Activated naive CD4-positive, alpha-beta T cell treated with anti-CD3 and anti-CD28 coated beads, Interleukin-2, amount 50 U/mL, for 24 hours (primary cell): ENCODE measurements around the gene PAQR6.

Experiments used
- H3K27ac Mint-ChIP-seq: one replicate; pipeline ENCODE4 v1.8.0; 2021; ENCODE audit warnings: mild to moderate bottlenecking, mixed read lengths
- H3K27me3 Mint-ChIP-seq: one replicate; pipeline ENCODE4 v1.8.0; 2021; ENCODE audit warnings: mixed read lengths
- H3K36me3 Mint-ChIP-seq: one replicate; pipeline ENCODE4 v1.8.0; 2021; ENCODE audit warnings: mixed read lengths
- H3K4me1 Mint-ChIP-seq: one replicate; pipeline ENCODE4 v1.8.0; 2021; ENCODE audit warnings: mixed read lengths
- H3K4me3 Mint-ChIP-seq: one replicate; pipeline ENCODE4 v1.8.0; 2021; ENCODE audit warnings: mild to moderate bottlenecking, mixed read lengths
- H3K9me3 Mint-ChIP-seq: one replicate; pipeline ENCODE4 v1.8.0; 2021; ENCODE audit warnings: mixed read lengths

PAQR6 gene

DNA sequence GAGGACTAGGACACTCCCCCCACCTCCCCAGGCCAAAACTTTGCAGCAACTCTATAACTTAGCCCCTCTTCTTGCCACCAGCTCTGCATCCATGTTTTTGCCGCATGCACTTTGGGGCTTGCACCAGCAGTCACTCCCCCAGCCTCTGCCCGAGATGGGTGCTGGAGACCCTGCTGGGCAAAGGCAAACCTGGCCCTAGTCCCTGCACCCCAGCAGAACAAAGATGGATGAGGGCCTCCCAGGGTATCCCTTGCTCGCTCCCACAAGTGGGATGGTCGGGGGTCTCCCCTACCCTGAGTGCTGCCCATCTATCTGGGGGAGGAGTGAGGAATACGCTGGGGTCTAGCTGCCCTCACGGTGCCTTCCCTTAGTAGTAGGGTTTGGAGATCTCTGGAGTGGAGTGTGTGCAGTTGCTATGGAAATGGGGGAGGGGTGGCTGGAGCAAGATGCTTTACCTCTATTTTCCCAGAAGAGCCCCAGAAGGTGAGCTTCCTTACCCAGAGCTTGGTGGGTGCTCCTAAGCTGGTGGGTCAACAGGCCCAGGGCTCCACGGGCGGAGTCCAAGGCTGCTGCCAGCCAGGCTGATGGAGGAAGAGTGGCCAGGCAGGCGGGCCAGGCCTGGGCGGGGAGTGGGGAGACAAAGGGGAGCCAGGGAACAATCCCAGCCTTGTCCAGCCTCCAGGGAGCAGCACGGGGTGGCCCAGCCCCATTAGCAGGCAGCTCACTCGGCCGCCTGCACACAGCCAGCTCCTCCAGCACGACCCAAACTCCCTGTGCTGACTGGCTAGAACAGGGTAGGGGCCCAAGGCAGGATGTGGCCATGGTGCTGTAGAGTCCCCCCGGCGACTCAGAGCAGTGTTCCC, at the start of gene PAQR6:
PAQR6 (minus strand) TSS at position 597 of the 863 bp plus-strand sequence. CDS start 1,325 bp downstream, outside the sequence.
- no peaks in the 10 kb centered on the region for H3K9me3 Mint-ChIP-seq
- H3K27ac Mint-ChIP-seq, result peak within 1 kb of the TSS; percentile 8
- H3K4me1 Mint-ChIP-seq, result peaks cover 16% of the 10 kb centered on the region
- H3K4me3 Mint-ChIP-seq, result no peak within 1 kb of the TSS
- H3K36me3 Mint-ChIP-seq, result no peaks in the 10 kb centered on the region
- no peaks in the 10 kb centered on the region for H3K27me3 Mint-ChIP-seq

DNA sequence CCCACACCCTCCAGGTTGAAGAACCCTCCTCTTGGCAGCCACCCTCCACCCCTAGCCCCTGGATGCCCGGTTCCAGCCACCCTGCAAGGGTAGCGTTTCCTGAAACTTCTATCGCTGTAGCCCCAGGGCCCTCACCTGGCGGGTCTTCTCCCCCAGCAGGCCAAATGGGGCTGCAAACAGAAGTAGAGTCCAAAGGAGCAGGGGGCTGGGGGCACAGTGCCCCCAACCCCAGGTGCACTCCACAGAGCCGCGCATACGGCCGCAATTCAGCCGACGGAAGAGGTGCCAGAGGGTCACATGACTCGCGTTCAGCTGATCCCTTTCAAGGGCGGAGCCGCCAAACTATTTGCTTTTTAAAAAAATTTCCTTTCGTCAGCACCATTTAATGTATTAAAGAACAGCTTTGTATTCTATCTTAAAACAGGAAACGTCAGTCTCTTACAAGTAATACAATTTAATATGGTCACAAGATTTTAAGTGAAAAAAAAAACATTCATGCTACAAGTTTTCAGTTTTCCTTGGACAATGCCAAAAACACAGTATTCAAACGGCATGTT, 47.6 kb upstream of the PAQR6 start, which contains the start of gene GLMP:
GLMP (minus strand) TSS at position 289 of the 557 bp plus-strand sequence; CDS start at position 255, 34 bp downstream.
- H3K36me3 Mint-ChIP-seq, result no peaks in the 10 kb centered on the region
- no peak within 1 kb of the TSS for H3K27ac Mint-ChIP-seq
- H3K27me3 Mint-ChIP-seq, result no peaks in the 10 kb centered on the region
- peak within 1 kb of the TSS; percentile 91 for H3K4me3 Mint-ChIP-seq
- no peaks in the 10 kb centered on the region for H3K9me3 Mint-ChIP-seq
- H3K4me1 Mint-ChIP-seq, result peaks cover 26% of the 10 kb centered on the region

DNA sequence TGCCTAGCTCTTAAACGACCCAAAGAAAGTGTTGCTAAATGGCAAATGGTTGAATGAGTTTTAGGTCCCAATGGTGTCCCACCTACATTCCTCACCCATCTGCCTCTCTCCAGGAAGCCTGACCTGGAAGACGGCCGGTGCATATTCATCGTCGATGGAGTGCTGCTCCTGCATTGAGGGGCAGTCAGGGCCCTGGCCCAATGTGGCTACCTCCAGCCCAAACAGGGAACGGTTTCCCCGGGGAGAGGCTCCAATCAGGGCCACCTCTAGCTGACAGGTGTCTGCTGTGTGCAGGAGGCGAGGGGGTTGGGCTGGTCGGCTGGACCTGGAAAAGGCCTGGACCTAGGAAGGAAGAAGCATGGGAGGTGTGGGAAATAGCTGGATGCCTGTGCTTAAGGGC, 46.0 kb upstream of the PAQR6 start:
- Mint-ChIP-seq H3K27ac (no peak overlapping the region), H3K4me3 (no peak overlapping the region), H3K4me1 (peaks cover 26% of the 10 kb centered on the region), H3K27me3 (no peaks in the 10 kb centered on the region), H3K9me3 (no peaks in the 10 kb centered on the region), H3K36me3 (no peaks in the 10 kb centered on the region)

- peaks cover 26% of the 10 kb centered on the region for H3K4me1 Mint-ChIP-seq
- H3K27ac Mint-ChIP-seq, result peak overlapping the region; percentile 72
- H3K9me3 Mint-ChIP-seq, result no peaks in the 10 kb centered on the region
- no peaks in the 10 kb centered on the region for H3K36me3 Mint-ChIP-seq
- no peak overlapping the region for H3K4me3 Mint-ChIP-seq
- no peaks in the 10 kb centered on the region for H3K27me3 Mint-ChIP-seq
Observed at GRCh38 chr1:156293098-156293434, 45.2 kb upstream of the PAQR6 start.

- no peak overlapping the region for H3K4me3 Mint-ChIP-seq
- H3K9me3 Mint-ChIP-seq, result no peaks in the 10 kb centered on the region
- H3K36me3 Mint-ChIP-seq, result no peaks in the 10 kb centered on the region
- H3K27me3 Mint-ChIP-seq, result no peaks in the 10 kb centered on the region
- H3K27ac Mint-ChIP-seq, result peak overlapping the region; percentile 70
- H3K4me1 Mint-ChIP-seq, result peaks cover 26% of the 10 kb centered on the region
Observed at GRCh38 chr1:156291226-156292061, 43.6 kb upstream of the PAQR6 start.

DNA sequence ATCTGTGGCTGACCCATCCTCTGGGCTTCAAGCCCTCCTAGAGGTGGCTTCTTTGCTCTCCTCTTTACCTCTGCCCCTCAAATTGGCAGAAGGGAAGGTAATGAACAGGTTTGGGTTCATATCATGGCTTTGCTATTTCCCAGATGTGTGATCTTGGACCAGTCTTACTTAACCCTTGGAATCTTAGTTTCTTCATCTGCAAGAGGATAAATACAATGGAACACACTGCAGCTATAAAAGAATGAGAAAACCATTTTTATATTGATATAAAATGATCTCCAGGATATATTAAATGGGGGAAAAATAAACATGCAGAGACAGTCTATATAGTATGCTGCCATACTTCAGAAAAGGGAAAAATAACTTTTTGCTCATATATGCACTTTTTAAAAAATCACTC, 42.0 kb upstream of the PAQR6 start:
- Mint-ChIP-seq H3K4me3 (no peak overlapping the region), H3K27ac (no peak overlapping the region), H3K9me3 (no peaks in the 10 kb centered on the region), H3K27me3 (no peaks in the 10 kb centered on the region), H3K36me3 (no peaks in the 10 kb centered on the region), H3K4me1 (peaks cover 16% of the 10 kb centered on the region)

- no peak overlapping the region for H3K4me3 Mint-ChIP-seq
- no peaks in the 10 kb centered on the region for H3K9me3 Mint-ChIP-seq
- peak overlapping the region; percentile 51 for H3K27ac Mint-ChIP-seq
- peaks cover 23% of the 10 kb centered on the region for H3K4me1 Mint-ChIP-seq
- no peaks in the 10 kb centered on the region for H3K27me3 Mint-ChIP-seq
- peaks cover 2% of the 10 kb centered on the region for H3K36me3 Mint-ChIP-seq
Observed at GRCh38 chr1:156286061-156286460, 38.2 kb upstream of the PAQR6 start.

- Mint-ChIP-seq H3K4me1 (peaks cover 29% of the 10 kb centered on the region), H3K36me3 (peaks cover 2% of the 10 kb centered on the region), H3K27me3 (no peaks in the 10 kb centered on the region), H3K4me3 (no peak overlapping the region), H3K27ac (no peak overlapping the region), H3K9me3 (no peaks in the 10 kb centered on the region)
Observed at GRCh38 chr1:156285437-156285836, 37.6 kb upstream of the PAQR6 start.

GRCh38 chr1:156284757-156285156, 36.9 kb upstream of the PAQR6 start:
- Mint-ChIP-seq H3K9me3 (no peaks in the 10 kb centered on the region), H3K4me3 (peak overlapping the region; percentile 44), H3K4me1 (peaks cover 36% of the 10 kb centered on the region), H3K27me3 (no peaks in the 10 kb centered on the region), H3K36me3 (peaks cover 2% of the 10 kb centered on the region), H3K27ac (no peak overlapping the region)

DNA sequence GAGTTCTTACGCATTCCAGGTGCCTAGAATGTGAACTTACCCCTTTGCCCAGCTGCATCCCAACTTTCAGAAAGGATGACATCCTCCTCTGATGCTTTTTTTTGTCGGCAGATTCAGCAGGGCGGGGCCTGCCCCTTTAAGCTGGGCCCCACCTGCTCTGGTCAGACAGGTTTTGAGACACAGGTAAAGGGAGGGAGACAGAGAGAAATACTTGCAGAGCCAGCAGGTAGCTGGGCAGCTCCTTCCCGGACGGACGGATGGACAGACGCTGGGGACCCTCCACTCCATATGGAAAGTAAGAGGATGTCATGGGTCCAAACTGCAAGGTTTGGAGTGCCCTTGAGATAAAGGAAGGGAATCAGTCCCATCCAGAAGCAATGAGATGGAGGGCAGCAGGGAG, 36.3 kb upstream of the PAQR6 start, which contains the start of gene TMEM79:
TMEM79 (plus strand) TSS at position 214 of the 400 bp plus-strand sequence. CDS start 902 bp downstream, outside the sequence.
- Mint-ChIP-seq H3K4me3 (peak within 1 kb of the TSS; percentile 97), H3K9me3 (no peaks in the 10 kb centered on the region), H3K27ac (peak within 1 kb of the TSS; percentile 93), H3K4me1 (peaks cover 37% of the 10 kb centered on the region), H3K36me3 (peaks cover 2% of the 10 kb centered on the region), H3K27me3 (no peaks in the 10 kb centered on the region)

DNA sequence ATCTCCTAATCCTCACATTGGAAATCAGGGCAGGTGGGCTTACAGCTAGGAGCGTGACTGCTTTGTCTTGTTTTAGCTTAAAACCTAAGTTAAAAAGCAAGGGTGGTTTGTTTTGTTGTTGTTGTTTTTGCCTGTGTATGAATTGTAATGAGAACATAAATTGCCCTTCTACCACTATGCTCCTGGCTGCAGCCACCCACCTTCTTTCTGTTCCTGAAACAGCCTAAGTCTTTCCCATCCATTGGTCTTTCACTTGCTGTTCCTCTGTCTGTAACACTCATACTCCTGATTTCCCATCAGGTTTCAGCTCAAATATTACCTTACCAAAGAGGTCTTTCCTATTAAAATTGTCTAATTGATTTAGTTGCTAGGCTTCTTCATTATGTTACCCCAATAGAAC, 35.7 kb upstream of the PAQR6 start:
- Mint-ChIP-seq H3K9me3 (no peaks in the 10 kb centered on the region), H3K4me3 (peak overlapping the region; percentile 97), H3K27ac (peak overlapping the region; percentile 93), H3K27me3 (no peaks in the 10 kb centered on the region), H3K36me3 (peaks cover 2% of the 10 kb centered on the region), H3K4me1 (peaks cover 37% of the 10 kb centered on the region)

DNA sequence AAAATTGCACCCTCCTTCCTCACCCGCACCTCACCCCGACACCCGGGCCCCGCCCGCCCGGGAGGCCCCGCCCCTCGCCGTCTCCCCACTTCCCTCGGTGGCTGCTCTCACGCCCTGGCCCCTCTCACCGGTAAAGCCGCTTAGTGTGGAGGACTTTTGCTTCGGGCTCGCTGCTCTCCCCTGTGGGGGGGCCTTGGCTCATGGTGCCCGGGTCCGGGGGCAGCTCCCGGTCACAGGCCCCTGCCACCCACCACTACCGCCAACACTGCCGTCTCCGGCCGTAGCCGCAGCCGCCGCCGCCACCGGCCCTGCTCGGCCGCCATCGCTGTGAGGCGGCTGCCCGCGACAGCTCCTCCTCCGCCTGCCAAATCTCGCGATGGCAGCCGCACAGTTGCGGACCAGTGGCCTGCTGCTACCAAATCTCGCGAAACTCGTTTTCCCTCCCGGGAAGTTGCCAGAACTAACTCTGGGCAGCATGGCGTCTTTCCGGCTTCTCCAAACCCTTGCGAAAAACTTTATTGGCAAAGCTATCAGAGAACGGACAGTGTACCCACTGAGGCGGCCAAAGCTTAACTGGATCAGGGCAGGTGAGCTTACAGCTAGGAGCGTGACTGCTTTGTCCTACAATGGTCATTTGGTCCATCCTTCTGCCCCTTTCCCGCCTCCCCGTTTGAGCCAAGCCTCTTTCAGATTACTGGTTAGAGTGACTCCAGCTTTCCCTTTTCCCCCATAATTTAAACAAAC, 34.8 kb upstream of the PAQR6 start, which contains the start of gene SMG5:
SMG5 (minus strand) TSS at position 347 of the 744 bp plus-strand sequence; CDS start at position 202, 145 bp downstream.
- H3K27me3 Mint-ChIP-seq, result no peaks in the 10 kb centered on the region
- peak within 1 kb of the TSS; percentile 97 for H3K4me3 Mint-ChIP-seq
- H3K27ac Mint-ChIP-seq, result peak within 1 kb of the TSS; percentile 93
- H3K36me3 Mint-ChIP-seq, result peaks cover 6% of the 10 kb centered on the region
- no peaks in the 10 kb centered on the region for H3K9me3 Mint-ChIP-seq
- H3K4me1 Mint-ChIP-seq, result peaks cover 37% of the 10 kb centered on the region

- H3K27me3 Mint-ChIP-seq, result no peaks in the 10 kb centered on the region
- H3K27ac Mint-ChIP-seq, result peak overlapping the region; percentile 90
- H3K4me1 Mint-ChIP-seq, result peaks cover 37% of the 10 kb centered on the region
- H3K36me3 Mint-ChIP-seq, result peaks cover 10% of the 10 kb centered on the region
- H3K4me3 Mint-ChIP-seq, result peak overlapping the region; percentile 97
- no peaks in the 10 kb centered on the region for H3K9me3 Mint-ChIP-seq
Observed at GRCh38 chr1:156281693-156282478, 34.0 kb upstream of the PAQR6 start.

DNA sequence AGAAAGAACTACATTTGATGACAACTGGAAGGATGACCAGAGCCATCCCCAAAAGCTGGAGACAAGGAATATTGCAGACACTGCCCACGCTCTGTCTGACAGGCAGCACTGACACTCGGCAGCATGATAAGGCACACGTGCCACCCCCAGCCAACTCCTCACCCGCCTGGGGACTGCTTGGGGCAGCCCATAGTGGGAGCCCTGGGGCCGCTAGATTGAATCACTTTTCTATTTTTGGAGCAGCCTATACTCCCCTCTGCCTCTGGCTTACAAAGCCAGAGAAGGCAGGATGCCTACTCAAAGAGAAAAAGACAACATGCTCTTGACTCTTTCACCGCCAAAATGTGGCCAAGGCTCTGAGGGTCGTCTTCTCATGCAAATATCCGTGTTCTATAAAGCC, 33.4 kb upstream of the PAQR6 start:
- H3K4me3 Mint-ChIP-seq, result peak overlapping the region; percentile 97
- H3K27ac Mint-ChIP-seq, result peak overlapping the region; percentile 87
- H3K36me3 Mint-ChIP-seq, result peaks cover 10% of the 10 kb centered on the region
- H3K9me3 Mint-ChIP-seq, result no peaks in the 10 kb centered on the region
- H3K27me3 Mint-ChIP-seq, result no peaks in the 10 kb centered on the region
- peaks cover 37% of the 10 kb centered on the region for H3K4me1 Mint-ChIP-seq
